Measurements from ENCODE around the gene KRTAP4-16.
"Not testable (repeated sequence)": the region's sequence is repeated elsewhere in the genome, so short reads cannot be mapped to it uniquely, and the experiment has no call there.

Gene KRTAP4-16

DNA sequence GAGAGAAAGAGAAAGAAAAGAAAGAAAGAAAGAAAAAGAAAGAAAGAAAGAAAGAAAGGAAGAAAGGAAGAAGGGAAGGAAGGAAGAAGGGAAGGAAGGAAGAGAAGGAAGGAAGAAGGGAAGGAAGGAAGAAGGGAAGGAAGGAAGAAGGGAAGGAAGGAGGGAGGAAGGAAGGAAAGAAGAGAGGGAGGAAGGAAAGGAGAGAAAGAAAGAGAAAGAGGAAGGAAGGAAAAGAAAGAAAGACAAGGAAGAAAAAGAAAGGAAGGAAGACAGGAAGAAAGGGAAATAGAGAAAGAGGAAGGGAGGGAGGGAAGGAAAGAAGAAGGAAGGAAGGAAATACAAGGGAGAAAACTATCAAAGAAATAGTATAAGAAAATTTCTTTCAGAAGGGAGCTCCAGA lies 25.2 kb downstream of the KRTAP4-16 start:
- in situ Hi-C loops (cut with HindIII; ENCODE audit: low sequenced_read_pairs) = no loop called here

DNA sequence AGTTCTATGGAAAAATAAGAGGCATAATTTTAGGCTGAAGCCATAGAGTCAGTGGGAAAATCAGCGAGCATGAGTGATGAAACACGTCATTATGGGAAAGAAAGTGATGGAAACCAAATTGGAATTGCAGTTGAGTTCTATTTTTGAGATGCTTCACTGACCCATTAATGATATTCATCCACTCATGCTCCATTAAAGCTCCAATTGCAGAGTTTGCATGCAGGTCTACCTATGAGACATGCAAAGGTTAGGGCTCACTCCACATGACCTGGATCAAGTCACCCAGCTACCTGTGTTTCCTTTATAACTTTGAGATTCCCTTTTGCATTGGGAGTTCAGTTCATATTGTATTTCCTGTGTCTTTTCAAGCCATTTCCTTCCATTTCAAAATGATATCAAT lies 28.3 kb downstream of the KRTAP4-16 start:
- in situ Hi-C loops (cut with HindIII; ENCODE audit: low sequenced_read_pairs) = no loop called here

DNA sequence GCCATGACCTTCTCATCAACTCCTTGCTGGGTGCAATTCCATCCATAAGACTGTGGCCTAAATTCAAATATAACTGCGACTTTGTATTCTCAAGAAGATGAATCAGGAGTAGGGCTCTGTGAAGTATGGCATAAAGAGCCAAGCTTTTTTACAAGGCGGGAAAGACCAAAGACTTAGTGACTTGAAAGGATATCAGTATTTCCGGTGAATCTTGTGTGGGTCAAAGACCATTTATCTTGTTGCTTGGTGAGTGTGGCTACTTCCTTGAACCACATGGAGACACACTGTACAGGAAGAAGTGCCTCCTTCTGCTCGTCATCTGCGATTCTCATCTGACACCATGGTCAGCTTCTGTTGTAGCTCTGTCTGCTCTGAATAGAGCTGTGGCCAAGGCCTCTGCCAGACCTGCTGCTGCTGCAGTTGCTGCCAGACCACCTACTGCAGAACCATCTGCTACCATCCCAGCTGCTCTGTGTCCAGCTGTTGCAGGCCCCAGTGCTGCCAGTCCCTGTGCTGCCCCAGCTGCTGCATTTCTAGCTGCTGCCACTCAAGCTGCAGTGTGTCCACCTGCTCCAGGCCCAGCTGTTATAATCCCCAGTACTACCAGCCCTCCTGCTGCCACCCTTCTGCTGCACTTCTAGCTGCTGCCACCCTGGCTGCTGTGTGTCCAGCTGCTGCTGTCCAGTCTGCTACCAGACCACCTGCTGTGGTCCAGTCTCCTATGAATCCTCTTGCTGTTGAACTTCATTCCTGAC lies 30.2 kb downstream of the KRTAP4-16 start:
- in situ Hi-C loops (cut with HindIII; ENCODE audit: low sequenced_read_pairs) = no loop called here

DNA sequence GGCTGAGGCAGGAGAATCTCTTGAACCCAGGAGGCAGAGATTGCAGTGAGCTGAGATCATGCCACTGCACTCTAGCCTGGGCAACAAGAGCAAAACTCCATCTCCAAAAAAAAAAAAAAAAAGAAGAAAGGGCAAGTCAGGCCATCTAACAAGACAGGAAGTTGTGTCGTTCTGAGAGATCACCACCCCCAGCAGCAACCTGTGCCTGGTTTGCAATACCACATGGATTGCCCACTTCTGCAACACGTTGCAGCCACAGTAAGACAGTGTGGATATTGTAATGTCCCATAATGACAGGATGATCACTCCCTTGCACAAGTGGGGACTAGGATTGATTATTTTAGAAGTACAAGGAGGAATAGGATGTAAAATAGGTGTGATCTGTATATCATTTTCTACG lies 33.0 kb downstream of the KRTAP4-16 start:
- in situ Hi-C loops (cut with HindIII; ENCODE audit: low sequenced_read_pairs) = no loop called here

DNA sequence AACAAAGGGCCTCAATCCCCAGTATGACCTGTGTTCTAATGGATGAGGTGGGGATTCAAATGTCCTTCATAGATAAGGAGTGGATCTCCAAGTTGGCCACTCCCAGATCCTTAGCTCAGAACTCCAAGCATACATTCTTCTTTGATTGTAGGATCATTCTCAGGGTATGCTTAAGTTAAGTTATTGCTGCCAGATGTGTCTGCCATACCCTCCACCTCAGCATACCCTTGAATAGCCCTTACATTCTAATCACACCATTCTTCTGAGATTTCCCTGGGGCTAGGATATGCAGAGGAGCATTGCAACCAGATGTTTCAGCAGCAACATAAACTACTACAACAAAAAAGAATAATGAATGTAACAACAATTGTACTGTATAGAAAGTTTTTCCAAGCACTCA lies 34.7 kb downstream of the KRTAP4-16 start:
- in situ Hi-C loops (cut with HindIII; ENCODE audit: low sequenced_read_pairs) = no loop called here

DNA sequence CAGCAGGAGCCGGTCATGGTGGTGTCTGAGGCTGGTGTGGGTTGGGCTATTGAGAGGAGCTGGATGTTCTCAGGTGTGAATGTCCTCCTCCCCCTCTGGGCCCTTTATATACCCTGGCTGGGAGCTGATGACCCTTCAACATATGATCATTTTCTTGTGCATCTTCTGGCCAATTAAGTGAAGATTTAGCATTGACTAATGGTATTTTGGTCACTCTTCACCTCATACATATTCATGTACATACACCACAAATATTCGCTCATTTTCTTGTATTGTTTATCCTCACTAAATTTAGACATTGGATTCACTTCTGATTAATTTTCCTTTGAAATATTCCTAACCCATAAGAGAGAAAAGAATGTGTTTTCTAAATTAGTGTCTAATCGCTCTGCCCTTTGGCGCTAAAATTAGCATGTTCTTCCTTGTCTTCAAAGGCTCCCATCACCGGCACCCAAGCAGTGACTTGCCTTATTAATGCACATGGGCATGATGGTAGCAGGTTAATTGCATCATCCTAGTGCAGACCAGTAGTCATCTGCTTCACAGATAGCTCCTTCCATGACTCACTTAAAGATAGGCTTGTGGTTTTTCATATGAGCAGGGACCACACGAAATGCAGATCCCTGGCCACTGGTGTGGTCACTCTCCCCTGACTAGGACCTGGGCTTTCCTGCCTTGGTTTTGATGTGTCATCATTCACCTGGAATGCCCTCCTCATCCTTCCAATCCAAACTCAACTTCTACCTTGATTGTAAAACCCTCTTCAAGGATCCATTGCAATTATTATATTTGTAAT lies 36.0 kb downstream of the KRTAP4-16 start, which contains the start of gene KRTAP2-4:
Gene KRTAP2-4 (minus strand): TSS at position 51 of the 796 bp plus-strand sequence. CDS start 34 bp downstream, at position 17.
- in situ Hi-C loops (cut with HindIII; ENCODE audit: low sequenced_read_pairs) = no loop called here

DNA sequence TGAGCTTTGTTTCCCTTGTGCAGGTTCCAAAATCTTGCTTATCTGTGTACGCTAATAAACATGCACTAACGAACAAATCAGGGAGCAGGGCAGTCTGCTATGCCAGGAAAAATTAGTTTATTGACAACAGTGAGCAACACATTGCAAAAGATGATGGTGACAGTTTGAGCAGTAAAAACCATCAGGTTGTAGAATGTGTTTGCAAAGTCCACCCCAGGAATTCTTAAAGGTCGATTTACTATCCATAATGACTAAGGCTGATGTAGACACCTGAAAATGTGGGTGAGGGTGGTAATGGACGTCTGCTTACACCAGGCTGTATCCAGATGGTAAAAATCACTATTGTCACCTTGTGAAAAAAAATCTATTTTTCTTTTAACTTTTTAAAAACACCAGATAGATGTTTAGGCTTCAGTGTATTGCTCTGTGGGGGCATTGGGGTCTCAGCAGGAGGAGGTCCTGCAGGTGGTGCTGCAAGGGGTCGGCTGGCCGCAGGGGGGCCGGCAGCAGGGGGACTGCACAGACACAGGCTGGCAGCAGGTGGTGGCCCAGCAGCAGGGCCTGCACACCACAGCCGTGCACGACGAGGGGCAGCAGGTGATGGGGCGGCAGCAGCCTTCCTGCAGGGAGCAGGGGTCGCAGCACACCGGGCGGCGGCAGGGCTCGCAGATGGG lies 36.9 kb downstream of the KRTAP4-16 start:
- in situ Hi-C loops (cut with HindIII; ENCODE audit: low sequenced_read_pairs) = not testable (repeated sequence)

DNA sequence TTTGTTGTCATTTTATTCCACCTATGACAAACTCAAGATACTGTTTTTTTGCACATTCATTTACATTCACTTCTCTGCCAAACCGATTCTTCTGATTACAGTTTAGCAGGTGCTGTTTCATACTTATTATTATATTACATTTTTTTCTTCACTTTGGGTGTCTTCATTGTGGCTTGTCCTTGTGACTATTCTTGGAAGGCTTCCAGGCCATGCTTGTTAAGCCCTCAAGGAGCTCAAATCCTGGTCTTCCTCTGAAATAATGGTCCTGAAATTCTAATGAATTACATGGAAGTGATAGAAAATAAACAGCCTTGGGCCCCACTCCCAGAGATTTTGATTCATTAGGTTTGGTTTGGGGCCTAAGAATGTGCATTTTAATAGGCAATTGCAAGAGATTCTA lies 37.7 kb downstream of the KRTAP4-16 start:
- in situ Hi-C loops (cut with HindIII; ENCODE audit: low sequenced_read_pairs) = no loop called here

DNA sequence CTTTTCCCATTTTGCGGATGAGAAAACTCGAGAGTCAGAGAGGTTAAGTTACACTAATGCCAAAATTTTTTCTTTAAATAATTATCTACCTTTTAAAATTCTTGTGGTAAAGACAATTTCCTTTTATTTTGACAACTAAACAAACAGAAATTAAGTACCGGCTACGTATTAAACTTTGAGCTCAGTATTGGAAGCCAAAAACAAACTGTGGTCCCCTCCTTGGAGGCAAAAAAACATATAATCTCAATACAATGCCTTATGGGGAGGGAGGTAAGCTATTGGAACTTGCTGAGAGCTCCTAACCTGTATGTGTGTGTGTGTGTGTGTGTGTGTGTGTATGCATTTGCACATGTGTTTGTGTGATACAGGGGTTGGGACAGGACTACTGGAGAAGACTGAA lies 38.6 kb downstream of the KRTAP4-16 start:
- in situ Hi-C loops (cut with HindIII; ENCODE audit: low sequenced_read_pairs) = no loop called here

DNA sequence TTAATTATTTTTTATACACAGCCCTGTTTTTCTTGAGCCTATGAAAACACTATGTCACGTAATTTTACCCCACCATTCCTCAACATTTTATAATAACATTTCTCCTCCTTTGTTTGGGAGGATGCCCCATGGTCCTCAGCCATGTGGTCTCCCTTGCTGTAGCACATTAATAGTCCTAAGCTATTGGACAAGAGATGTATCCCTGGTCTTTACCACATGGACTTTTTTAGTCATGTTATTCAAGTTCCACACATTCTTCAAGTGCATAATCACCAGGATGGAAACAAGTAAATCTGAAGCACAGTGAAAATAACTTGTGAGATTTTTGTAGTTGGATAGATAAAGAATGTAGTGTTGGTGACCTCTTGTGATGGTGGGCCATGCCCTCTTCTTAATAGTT lies 40.0 kb downstream of the KRTAP4-16 start:
- in situ Hi-C loops (cut with HindIII; ENCODE audit: low sequenced_read_pairs) = no loop called here

DNA sequence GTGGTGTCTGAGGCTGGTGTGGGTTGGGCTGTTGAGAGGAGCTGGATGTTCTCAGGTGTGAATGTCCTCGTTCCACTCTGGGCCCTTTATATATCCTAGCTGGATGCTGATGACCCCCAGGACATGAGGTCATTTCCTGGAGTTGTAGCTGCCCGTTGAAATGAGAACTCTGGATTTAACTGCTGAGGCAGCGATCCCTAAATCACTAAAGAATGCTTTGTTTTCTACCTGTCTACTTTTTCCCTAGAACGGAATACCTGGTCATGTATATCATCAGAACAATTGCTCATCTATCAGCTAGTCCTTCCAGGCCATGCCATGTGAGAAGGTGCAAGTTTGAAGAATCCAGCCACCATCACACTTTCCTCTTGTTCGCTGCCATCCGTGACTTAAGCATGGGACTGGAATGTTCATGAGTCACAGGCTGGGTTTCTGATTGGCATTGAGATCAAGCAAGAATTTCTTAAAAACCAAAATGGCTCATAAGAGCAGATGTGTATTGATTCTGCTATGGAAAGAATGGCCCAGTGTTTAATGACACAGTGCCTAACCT lies 41.9 kb downstream of the KRTAP4-16 start, which contains the start of gene KRTAP2-3:
Gene KRTAP2-3 (minus strand): TSS at position 63 of the 553 bp plus-strand sequence. CDS start 64 bp downstream, outside the sequence.
- in situ Hi-C loops (cut with HindIII; ENCODE audit: low sequenced_read_pairs) = no loop called here

DNA sequence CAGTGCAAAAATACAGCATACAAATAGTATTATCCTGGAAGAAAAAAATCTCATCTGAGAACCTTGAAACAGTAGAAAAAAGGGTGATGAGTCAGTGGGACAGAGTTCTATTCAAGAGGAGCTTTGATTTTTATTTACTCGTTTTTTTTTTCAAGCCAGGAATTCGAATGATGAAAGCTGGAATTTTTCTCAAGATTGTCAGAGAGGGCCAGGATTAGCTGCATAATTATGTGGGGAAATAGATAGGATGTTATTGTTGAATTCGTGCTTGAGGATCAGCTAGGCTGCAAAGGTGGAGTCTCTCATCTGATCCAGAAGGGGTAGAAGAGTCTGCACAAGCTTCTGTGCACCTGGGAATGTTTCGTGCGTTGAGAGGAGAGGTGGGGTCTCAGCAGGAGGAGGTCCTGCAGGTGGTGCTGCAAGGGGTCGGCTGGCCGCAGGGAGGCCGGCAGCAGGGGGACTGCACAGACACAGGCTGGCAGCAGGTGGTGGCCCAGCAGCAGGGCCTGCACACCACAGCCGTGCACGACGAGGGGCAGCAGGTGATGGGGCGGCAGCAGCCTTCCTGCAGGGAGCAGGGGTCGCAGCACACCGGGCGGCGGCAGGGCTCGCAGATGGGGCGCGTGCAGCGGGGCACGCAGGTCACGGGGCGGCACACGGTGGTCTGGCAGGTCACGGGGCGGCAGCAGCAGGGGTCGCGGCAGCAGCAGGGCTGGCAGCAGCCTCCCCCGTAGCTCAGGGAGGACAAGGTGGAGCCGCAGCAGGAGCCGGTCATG lies 42.5 kb downstream of the KRTAP4-16 start:
- in situ Hi-C loops (cut with HindIII; ENCODE audit: low sequenced_read_pairs) = loop anchor here (5.0 kb wide), 1 partner anchor 42 kb away; no protein-coding TSS in a partner anchor

DNA sequence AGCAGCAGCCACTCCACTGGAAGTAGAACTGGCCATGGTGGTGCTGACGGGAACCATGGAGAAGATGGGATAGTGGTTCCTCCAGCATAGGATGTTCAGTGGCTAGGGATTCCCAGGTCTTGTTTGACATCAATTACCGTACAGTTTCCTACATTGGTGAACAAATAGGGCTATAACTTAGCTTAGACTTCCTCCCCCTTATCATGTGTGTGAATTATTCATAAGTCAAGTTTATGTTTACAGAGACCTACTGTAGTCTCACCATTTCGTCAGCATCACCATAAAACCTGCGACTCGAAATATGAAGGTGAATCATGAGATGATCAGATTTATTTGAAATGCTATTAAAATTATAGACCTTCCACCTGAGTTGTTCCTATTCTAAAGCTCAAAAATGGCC lies 43.3 kb downstream of the KRTAP4-16 start:
- in situ Hi-C loops (cut with HindIII; ENCODE audit: low sequenced_read_pairs) = loop anchor here (5.0 kb wide), 1 partner anchor 41 kb away; no protein-coding TSS in a partner anchor

DNA sequence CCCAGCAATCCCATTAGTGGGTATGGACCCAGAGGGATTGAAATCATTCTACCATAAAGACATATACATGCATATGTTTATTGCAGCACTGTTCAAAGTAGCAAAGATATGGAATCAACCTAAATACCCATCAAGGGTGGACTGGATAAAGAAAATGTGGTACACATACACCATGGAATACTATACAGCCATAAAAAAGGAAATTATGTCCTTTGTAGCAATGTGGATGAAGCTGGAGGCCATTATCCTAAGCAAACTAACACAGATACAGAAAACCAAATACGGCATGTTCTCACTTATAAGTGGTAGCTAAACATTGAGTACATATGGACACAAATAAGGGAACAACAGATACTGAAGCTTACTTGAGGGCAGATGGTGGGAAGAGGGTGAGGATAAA lies 44.5 kb downstream of the KRTAP4-16 start:
- in situ Hi-C loops (cut with HindIII; ENCODE audit: low sequenced_read_pairs) = loop anchor here (5.0 kb wide), 1 partner anchor 40 kb away; no protein-coding TSS in a partner anchor

DNA sequence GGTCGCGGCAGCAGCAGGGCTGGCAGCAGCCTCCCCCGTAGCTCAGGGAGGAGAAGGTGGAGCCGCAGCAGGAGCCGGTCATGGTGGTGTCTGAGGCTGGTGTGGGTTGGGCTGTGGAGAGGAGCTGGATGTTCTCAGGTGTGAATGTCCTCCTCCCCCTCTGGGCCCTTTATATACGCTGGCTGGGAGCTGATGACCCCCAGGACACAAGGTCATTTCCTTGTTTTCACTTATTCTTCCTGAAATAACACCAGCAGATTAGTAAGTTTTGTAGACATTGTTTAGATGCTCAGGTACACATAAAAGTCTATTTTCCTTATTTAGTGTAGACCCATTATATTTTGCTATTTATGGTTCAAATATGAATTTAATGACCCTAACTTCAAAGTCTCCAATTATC lies 46.9 kb downstream of the KRTAP4-16 start, which contains the start of gene KRTAP2-2:
Gene KRTAP2-2 (minus strand): TSS at position 101 of the 400 bp plus-strand sequence. CDS start 19 bp downstream, at position 82.
- in situ Hi-C loops (cut with HindIII; ENCODE audit: low sequenced_read_pairs) = loop anchor here (5.0 kb wide), 1 partner anchor 38 kb away; no protein-coding TSS in a partner anchor

DNA sequence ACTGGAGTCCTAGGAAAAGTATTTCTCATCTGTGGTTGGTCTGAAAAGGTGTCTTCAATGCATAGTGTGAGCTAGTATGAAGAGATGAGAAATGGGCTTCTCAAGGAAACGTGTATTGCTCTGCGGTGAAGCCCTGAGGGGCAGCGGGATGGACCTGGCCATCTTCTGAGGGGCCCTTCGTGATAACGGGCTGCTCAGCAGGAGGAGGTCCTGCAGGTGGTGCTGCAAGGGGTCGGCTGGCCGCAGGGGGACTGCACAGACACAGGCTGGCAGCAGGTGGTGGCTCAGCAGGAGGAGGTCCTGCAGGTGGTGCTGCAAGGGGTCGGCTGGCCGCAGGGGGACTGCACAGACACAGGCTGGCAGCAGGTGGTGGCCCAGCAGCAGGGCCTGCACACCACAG lies 47.5 kb downstream of the KRTAP4-16 start:
- in situ Hi-C loops (cut with HindIII; ENCODE audit: low sequenced_read_pairs) = not testable (repeated sequence)

DNA sequence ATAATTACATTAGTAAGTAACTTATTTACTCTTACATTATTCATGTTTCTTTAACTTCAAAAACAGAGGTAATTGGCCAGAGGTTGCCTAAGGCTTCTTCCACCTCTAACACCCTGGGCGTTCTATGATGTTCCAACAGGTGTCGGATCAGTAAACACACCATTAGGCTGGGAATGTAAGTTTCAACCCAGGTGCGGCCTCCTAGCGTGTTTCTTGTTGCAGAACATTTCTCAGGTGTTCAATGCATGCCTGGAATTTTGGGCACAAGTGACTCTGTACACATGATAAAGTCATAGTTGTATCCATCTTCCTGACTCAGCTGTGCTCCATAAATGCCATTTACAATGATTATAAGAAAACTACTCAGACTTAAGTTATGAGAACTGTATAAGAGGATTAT lies 48.0 kb downstream of the KRTAP4-16 start:
- in situ Hi-C loops (cut with HindIII; ENCODE audit: low sequenced_read_pairs) = no loop called here

DNA sequence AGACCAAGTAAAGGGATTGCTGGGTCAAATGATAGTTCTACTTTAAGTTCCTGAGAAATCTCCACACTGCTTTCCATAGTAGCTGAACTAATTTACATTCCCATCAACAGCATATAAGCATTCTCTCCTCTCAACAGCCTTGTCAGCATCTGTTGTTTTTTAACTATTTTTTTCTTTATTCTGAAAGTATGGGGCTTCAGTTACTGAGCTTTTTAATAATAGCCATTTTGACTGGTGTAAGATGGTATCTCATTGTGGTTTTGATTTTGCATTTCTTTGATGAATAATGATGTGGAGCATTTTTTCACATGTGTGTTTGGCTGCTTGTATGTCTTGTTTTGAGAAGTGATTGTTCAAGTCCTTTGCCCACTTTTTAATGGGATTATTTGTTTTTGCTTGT lies 49.4 kb downstream of the KRTAP4-16 start:
- in situ Hi-C loops (cut with HindIII; ENCODE audit: low sequenced_read_pairs) = no loop called here
